Upper lobe of left lung (tissue), 4 donors: Measurements from ENCODE around the gene TNRC6B.

Source experiments
- CTCF ChIP-seq, 6 experiments: fragments of 450-650 bp in 4 of 6; fragments of 200-600 bp in 2 of 6; sonication (generic) in 2 of 6; IDR thresholded peaks; one replicate each; pipeline ENCODE4 v1.5.1; 2016 to 2019; ENCODE audit warnings: antibody characterized with exemption in 6 of 6
- POLR2A ChIP-seq, 4 donors: fragments of 450-650 bp; IDR thresholded peaks; one replicate each; pipeline ENCODE4 v1.5.1; 2016 to 2017; ENCODE audit warnings: antibody characterized with exemption in 4 of 4, mild to moderate bottlenecking in 2 of 4
- POLR2AphosphoS5 ChIP-seq, 2 donors: sonication (generic); formaldehyde crosslinking; IDR thresholded peaks; one replicate each; pipeline ENCODE4 v1.5.1; 2017; ENCODE audit warnings: antibody characterized with exemption in 2 of 2

- TF ChIP-seq CTCF (IDR thresholded peaks at IDR 0.05) (no peak), POLR2AphosphoS5 (IDR thresholded peaks at IDR 0.05) (no peak), POLR2A (IDR thresholded peaks at IDR 0.05) (no peak)
Measured at GRCh38 chr22:40244586-40244985, 66.9 kb downstream of the TNRC6B start.
